PC-3 (cell line): ENCODE measurements around the gene SH3PXD2A. TPM values are rescaled to one million over a fixed set of nuclear protein-coding genes. Genes with fewer than 3 reads are reported as not detected.
A peak's percentile ranks its signal among the peaks of the same experiment; 100 is the strongest.

ENCODE experiments used
- ATAC-seq: fragments of 200-7000 bp; cut with Tn5 transposase; 2 replicates; pipeline ENCODE4 v1.9.1; 2020; ENCODE audit warnings: mild to moderate bottlenecking, moderate library complexity
- BruUV-seq: library from RNA; stranded (reverse); fragments of 400-500 nt; replicated peaks from 2 replicates; lab custom pipeline; 2021; lab: Mats Ljungman, UMichigan
- CTCF ChIA-PET: fragments of 300-600 bp; sonication (Branson Sonifier 250); formaldehyde crosslinking; loops from one replicate; lab custom pipeline; 2022; ENCODE audit warnings: antibody characterized with exemption; lab: Charles Lee
- POLR2A ChIA-PET: fragments of 300-600 bp; sonication (Branson Sonifier 250); formaldehyde crosslinking; loops from one replicate; lab custom pipeline; 2022; ENCODE audit warnings: antibody characterized with exemption; ENCODE audit not compliant: unreplicated experiment; lab: Charles Lee
- DNase-seq: peaks from one replicate; pipeline ENCODE4 v3.0.0-alpha.2; 2015
- H2AFZ ChIP-seq: fragments of 300-600 bp; sonication (generic); 2 replicates; pipeline ENCODE4 v1.6.0; 2016; ENCODE audit warnings: antibody characterized with exemption, low read length
- H3F3A ChIP-seq: fragments of 300-600 bp; sonication (generic); one replicate; pipeline ENCODE4 v1.6.0; 2017; ENCODE audit warnings: antibody characterized with exemption, low read length, control low read depth, mild to moderate bottlenecking; ENCODE audit not compliant: unreplicated experiment
- H3K27ac ChIP-seq: fragments of 300-600 bp; sonication (generic); 2 replicates; pipeline ENCODE4 v1.5.1; 2016; ENCODE audit warnings: mild to moderate bottlenecking, low read length
- H3K27me3 ChIP-seq: fragments of 300-600 bp; sonication (generic); 2 replicates; pipeline ENCODE4 v1.6.1; 2016; ENCODE audit warnings: low read length, mixed read lengths
- H3K36me3 ChIP-seq: fragments of 300-600 bp; sonication (generic); 2 replicates; pipeline ENCODE4 v1.6.1; 2016; ENCODE audit warnings: low read depth, mixed run types, low read length, mixed read lengths
- H3K4me1 ChIP-seq: fragments of 300-600 bp; sonication (generic); 2 replicates; pipeline ENCODE4 v1.5.1; 2016; ENCODE audit warnings: low read length; ENCODE audit not compliant: insufficient read depth
- H3K4me2 ChIP-seq: fragments of 300-600 bp; sonication (generic); 2 replicates; pipeline ENCODE4 v1.6.0; 2016; ENCODE audit warnings: low read length
- H3K4me3 ChIP-seq: fragments of 300-600 bp; sonication (generic); 2 replicates; pipeline ENCODE4 v1.5.1; 2016; ENCODE audit warnings: mild to moderate bottlenecking, low read length, mixed read lengths
- H3K79me2 ChIP-seq: fragments of 300-600 bp; sonication (generic); 2 replicates; pipeline ENCODE4 v1.6.1; 2017; ENCODE audit warnings: low read length, mixed read lengths
- H3K9ac ChIP-seq: fragments of 300-600 bp; sonication (generic); 2 replicates; pipeline ENCODE4 v1.6.0; 2016; ENCODE audit warnings: mild to moderate bottlenecking, low read length
- H3K9me2 ChIP-seq: fragments of 300-600 bp; sonication (generic); replicated peaks from 2 replicates; pipeline ENCODE4 v1.6.1; 2016; ENCODE audit warnings: mixed run types, low read length, mixed read lengths
- H3K9me3 ChIP-seq: fragments of 300-600 bp; sonication (generic); 2 replicates; pipeline ENCODE4 v1.6.1; 2016; ENCODE audit warnings: low read length, mixed read lengths
- H4K20me1 ChIP-seq: fragments of 300-600 bp; sonication (generic); 2 replicates; pipeline ENCODE4 v1.6.1; 2016; ENCODE audit warnings: low read length, mixed read lengths
- EZH2 ChIP-seq: fragments of 300-600 bp; sonication (generic); IDR thresholded peaks from one replicate; pipeline ENCODE4 v1.6.1; 2017; ENCODE audit warnings: antibody characterized with exemption, mild to moderate bottlenecking, low read length; ENCODE audit not compliant: unreplicated experiment
- EZH2phosphoT487 ChIP-seq: fragments of 300-600 bp; sonication (generic); IDR thresholded peaks from 2 replicates; pipeline ENCODE4 v1.6.1; 2018; ENCODE audit warnings: mild to moderate bottlenecking, antibody characterized with exemption, low read length, borderline replicate concordance
- intact Hi-C: fragments of 100-400 bp; cut with micrococcal nuclease; formaldehyde crosslinking; loops from 2 replicates; pipeline ENCODE4 v1.9.0; 2023
- total RNA-seq: library from RNA; depleted of rRNA; stranded (reverse); fragments of >200 nt; gene quantifications from 2 replicates; pipeline ENCODE4 v1.2.3, GENCODE V29; 2014
- TF ChIP-seq, protein P1 (sequence below): fragments of 300-600 bp; sonication (generic); conservative IDR thresholded peaks from 2 replicates; pipeline ENCODE4 v1.5.1; 2017; ENCODE audit warnings: antibody characterized with exemption, low read depth, mild to moderate bottlenecking, low read length

The SH3PXD2A gene
- total RNA-seq, 1 experiment from 2014 or later = 3.4 TPM

DNA sequence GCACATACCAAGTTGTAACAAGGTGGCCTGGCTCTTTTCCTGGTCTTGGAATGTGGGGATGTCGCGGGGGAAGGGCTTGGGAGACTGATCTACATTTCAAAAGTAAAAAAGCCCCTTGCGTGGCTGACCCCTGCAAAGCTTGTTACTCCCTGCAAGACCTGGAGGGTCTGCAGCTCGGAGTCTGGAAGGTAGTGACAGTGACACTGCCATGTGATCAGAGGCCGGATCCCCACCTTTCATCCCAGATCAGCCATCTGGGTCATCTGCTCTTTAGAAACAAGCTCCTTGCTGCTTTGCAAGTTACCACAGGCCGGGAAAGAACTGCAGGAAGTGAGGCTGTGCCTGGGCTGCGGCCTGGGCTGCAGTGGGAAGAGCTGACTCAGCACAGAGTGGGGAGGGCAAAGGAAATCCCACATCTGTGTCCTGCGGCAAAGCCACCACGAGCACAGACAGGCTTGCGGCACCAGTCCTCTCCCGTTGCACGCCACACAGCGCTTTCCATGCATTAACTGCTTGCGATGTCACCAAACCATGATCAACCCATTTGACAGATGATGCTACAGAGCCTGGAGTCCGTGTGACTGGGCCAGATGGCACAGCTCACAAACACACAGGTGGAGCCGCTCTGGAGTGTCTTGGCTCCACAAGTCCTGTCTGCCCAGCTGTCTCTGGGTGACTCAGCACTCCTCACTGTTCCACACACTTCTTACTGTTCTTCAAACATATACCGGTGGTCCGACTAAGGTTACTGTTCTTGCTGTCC, 97.7 kb downstream of the SH3PXD2A start:
- Histone ChIP-seq H4K20me1 (no peaks in the 10 kb centered on the region), H3K4me1 (peaks cover 48% of the 10 kb centered on the region), H2AFZ (no peak overlapping the region), H3K27ac (peak overlapping the region; percentile 94), H3F3A (peaks cover 4% of the 10 kb centered on the region), H3K4me3 (no peak overlapping the region), H3K27me3 (no peaks in the 10 kb centered on the region), H3K9ac (peak overlapping the region; percentile 53), H3K9me3 (no peaks in the 10 kb centered on the region), H3K9me2 (no peaks in the 10 kb centered on the region), H3K36me3 (no peaks in the 10 kb centered on the region), H3K4me2 (peak overlapping the region; percentile 66), H3K79me2 (no peaks in the 10 kb centered on the region)
- DNase-seq (peak; percentile 73), ATAC-seq (peak; percentile 63)
- intact Hi-C loops = loop anchor here (5.0 kb wide), 1 partner anchor 35 kb away; no protein-coding TSS in a partner anchor
- BruUV-seq = no TSS peak
- POLR2A ChIA-PET = interaction anchor here (0.6 to 1.1 kb wide), 4 partner anchors 10 to 83 kb away, joined by 3 to 4 read pairs (median 3); no protein-coding TSS in a partner anchor
- CTCF ChIA-PET = interaction anchor here (1.7 kb wide), 1 partner anchor 24 kb away, joined by 11 read pairs; no protein-coding TSS in a partner anchor
- TF ChIP-seq EZH2phosphoT487 (no peak), EZH2 (no peak)
- TF ChIP-seq, protein P1, sequence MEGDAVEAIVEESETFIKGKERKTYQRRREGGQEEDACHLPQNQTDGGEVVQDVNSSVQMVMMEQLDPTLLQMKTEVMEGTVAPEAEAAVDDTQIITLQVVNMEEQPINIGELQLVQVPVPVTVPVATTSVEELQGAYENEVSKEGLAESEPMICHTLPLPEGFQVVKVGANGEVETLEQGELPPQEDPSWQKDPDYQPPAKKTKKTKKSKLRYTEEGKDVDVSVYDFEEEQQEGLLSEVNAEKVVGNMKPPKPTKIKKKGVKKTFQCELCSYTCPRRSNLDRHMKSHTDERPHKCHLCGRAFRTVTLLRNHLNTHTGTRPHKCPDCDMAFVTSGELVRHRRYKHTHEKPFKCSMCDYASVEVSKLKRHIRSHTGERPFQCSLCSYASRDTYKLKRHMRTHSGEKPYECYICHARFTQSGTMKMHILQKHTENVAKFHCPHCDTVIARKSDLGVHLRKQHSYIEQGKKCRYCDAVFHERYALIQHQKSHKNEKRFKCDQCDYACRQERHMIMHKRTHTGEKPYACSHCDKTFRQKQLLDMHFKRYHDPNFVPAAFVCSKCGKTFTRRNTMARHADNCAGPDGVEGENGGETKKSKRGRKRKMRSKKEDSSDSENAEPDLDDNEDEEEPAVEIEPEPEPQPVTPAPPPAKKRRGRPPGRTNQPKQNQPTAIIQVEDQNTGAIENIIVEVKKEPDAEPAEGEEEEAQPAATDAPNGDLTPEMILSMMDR = no peak

DNA sequence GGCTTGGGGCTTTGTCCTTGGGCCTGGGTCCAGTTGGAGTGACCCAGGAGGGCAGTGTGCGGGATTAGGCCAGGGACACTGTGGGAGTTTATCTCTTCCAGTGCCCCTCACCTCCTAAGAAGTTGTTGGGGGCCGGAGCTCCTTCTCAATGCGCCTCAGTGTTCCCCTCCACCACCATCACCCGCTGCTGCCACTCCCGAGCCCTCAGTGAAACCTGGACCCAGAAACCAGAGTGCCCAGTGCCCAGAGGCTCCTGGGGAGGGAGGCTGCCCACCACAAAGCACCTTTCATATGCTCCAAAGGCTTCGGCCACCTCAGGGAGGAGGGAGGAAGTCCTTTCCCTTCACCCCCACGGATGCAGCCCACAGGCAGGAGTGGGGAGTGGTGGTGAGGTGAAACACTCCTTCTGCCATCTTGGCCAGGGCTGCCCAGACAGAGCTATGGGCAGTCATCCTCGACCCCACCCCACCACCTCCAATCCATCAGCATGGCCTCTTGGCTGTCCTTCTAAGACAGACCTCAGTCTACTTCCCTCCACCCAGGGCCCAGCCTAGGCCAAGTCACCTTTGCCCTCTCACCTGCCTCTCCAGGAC, 99.0 kb downstream of the SH3PXD2A start:
- Histone ChIP-seq H3K4me2 (no peak overlapping the region), H2AFZ (no peak overlapping the region), H3K4me3 (no peak overlapping the region), H4K20me1 (no peaks in the 10 kb centered on the region), H3K79me2 (no peaks in the 10 kb centered on the region), H3K9ac (no peak overlapping the region), H3K27me3 (no peaks in the 10 kb centered on the region), H3K27ac (no peak overlapping the region), H3F3A (peaks cover 4% of the 10 kb centered on the region), H3K9me2 (no peaks in the 10 kb centered on the region), H3K36me3 (no peaks in the 10 kb centered on the region), H3K4me1 (peaks cover 43% of the 10 kb centered on the region), H3K9me3 (no peaks in the 10 kb centered on the region)
- intact Hi-C loops = loop anchor here (5.0 kb wide), 1 partner anchor 36 kb away; no protein-coding TSS in a partner anchor
- CTCF ChIA-PET = no interaction called here
- ATAC-seq = no peak
- BruUV-seq = no TSS peak
- POLR2A ChIA-PET = no interaction called here
- TF ChIP-seq EZH2phosphoT487 = no peak
- TF ChIP-seq, protein P1 = no peak
- no peak for TF ChIP-seq EZH2
- DNase-seq = no peak
